Neural cell (in vitro differentiated cells): ENCODE results near the gene ADSL.

Experiments
- EP300 ChIP-seq: fragments of 450-650 bp; conservative IDR thresholded peaks from 2 replicates; pipeline ENCODE4 v1.6.1; 2014; ENCODE audit warnings: antibody characterized with exemption, mild to moderate bottlenecking, moderate library complexity; ENCODE audit not compliant: poor library complexity, severe bottlenecking
- EZH2 ChIP-seq: fragments of 200-600, 300-800 bp; shearing (Covaris generic), sonication (generic); IDR thresholded peaks from 2 replicates; pipeline ENCODE4 v1.6.1; 2014; ENCODE audit warnings: antibody characterized with exemption, low read length, borderline replicate concordance, mild to moderate bottlenecking; ENCODE audit not compliant: insufficient read depth, poor library complexity, severe bottlenecking
- MXI1 ChIP-seq: fragments of 450-650 bp; conservative IDR thresholded peaks from 2 replicates; pipeline ENCODE4 v1.6.1; 2014; ENCODE audit warnings: antibody characterized with exemption, mild to moderate bottlenecking; ENCODE audit not compliant: poor library complexity, severe bottlenecking
- POLR2AphosphoS5 ChIP-seq: IDR thresholded peaks from 2 replicates; pipeline ENCODE4 v1.6.1; 2012
- RAD21 ChIP-seq: fragments of 450-650 bp; conservative IDR thresholded peaks from 2 replicates; pipeline ENCODE4 v1.6.1; 2014; ENCODE audit warnings: antibody characterized with exemption, mild to moderate bottlenecking, moderate library complexity
- SMC3 ChIP-seq: fragments of 450-650 bp; conservative IDR thresholded peaks from 2 replicates; pipeline ENCODE4 v1.6.1; 2014; ENCODE audit warnings: antibody characterized with exemption, mild to moderate bottlenecking, moderate library complexity; ENCODE audit not compliant: poor library complexity
- TF ChIP-seq, protein P1 (sequence below): fragments of 450-650 bp; IDR thresholded peaks from 2 replicates; pipeline ENCODE4 v1.5.1; 2014; ENCODE audit warnings: antibody characterized with exemption, mild to moderate bottlenecking, moderate library complexity; ENCODE audit not compliant: poor library complexity, severe bottlenecking
- TF ChIP-seq, protein P2 (sequence below): IDR thresholded peaks from 2 replicates; pipeline ENCODE4 v1.6.1; 2012; ENCODE audit warnings: borderline replicate concordance

- TF ChIP-seq, protein P1, sequence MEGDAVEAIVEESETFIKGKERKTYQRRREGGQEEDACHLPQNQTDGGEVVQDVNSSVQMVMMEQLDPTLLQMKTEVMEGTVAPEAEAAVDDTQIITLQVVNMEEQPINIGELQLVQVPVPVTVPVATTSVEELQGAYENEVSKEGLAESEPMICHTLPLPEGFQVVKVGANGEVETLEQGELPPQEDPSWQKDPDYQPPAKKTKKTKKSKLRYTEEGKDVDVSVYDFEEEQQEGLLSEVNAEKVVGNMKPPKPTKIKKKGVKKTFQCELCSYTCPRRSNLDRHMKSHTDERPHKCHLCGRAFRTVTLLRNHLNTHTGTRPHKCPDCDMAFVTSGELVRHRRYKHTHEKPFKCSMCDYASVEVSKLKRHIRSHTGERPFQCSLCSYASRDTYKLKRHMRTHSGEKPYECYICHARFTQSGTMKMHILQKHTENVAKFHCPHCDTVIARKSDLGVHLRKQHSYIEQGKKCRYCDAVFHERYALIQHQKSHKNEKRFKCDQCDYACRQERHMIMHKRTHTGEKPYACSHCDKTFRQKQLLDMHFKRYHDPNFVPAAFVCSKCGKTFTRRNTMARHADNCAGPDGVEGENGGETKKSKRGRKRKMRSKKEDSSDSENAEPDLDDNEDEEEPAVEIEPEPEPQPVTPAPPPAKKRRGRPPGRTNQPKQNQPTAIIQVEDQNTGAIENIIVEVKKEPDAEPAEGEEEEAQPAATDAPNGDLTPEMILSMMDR: no peak
- TF ChIP-seq POLR2AphosphoS5 (no peak), EZH2 (no peak), SMC3 (no peak), EP300 (no peak), RAD21 (no peak), MXI1 (no peak)
- TF ChIP-seq, protein P2, sequence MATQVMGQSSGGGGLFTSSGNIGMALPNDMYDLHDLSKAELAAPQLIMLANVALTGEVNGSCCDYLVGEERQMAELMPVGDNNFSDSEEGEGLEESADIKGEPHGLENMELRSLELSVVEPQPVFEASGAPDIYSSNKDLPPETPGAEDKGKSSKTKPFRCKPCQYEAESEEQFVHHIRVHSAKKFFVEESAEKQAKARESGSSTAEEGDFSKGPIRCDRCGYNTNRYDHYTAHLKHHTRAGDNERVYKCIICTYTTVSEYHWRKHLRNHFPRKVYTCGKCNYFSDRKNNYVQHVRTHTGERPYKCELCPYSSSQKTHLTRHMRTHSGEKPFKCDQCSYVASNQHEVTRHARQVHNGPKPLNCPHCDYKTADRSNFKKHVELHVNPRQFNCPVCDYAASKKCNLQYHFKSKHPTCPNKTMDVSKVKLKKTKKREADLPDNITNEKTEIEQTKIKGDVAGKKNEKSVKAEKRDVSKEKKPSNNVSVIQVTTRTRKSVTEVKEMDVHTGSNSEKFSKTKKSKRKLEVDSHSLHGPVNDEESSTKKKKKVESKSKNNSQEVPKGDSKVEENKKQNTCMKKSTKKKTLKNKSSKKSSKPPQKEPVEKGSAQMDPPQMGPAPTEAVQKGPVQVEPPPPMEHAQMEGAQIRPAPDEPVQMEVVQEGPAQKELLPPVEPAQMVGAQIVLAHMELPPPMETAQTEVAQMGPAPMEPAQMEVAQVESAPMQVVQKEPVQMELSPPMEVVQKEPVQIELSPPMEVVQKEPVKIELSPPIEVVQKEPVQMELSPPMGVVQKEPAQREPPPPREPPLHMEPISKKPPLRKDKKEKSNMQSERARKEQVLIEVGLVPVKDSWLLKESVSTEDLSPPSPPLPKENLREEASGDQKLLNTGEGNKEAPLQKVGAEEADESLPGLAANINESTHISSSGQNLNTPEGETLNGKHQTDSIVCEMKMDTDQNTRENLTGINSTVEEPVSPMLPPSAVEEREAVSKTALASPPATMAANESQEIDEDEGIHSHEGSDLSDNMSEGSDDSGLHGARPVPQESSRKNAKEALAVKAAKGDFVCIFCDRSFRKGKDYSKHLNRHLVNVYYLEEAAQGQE: no peak
Measured at GRCh38 chr22:40330615-40331014, 15.7 kb upstream of the ADSL start.
